ENCODE measurements around the gene AOAH. TPM values are rescaled to one million over a fixed set of nuclear protein-coding genes. Genes with fewer than 3 reads are reported as not detected.

The AOAH gene
- polyA plus RNA-seq, 1 donor: 17.8 TPM

GRCh38 chr7:36741866-36742265 is 17.6 kb upstream of the AOAH start:
- 100% methylated on average over 2 of the region's 3 CpGs for WGBS (ENCODE audit: insufficient coverage, low lambda C conversion rate)
- Histone ChIP-seq H3K4me3 (ENCODE audit: low read length) (no peak overlapping the region), H3K27me3 (ENCODE audit: control insufficient read depth, insufficient read depth, low read length) (no peaks in the 10 kb centered on the region), H3K36me3 (ENCODE audit: control insufficient read depth, insufficient read depth, low read length) (no peaks in the 10 kb centered on the region), H3K9me3 (ENCODE audit: control insufficient read depth, low read depth, low read length) (peaks cover 2% of the 10 kb centered on the region), H3K27ac (ENCODE audit: low read length) (no peak overlapping the region), H3K4me1 (ENCODE audit: control insufficient read depth, insufficient read depth, low read length) (peaks cover 16% of the 10 kb centered on the region)
- DNase-seq: no peak

DNA sequence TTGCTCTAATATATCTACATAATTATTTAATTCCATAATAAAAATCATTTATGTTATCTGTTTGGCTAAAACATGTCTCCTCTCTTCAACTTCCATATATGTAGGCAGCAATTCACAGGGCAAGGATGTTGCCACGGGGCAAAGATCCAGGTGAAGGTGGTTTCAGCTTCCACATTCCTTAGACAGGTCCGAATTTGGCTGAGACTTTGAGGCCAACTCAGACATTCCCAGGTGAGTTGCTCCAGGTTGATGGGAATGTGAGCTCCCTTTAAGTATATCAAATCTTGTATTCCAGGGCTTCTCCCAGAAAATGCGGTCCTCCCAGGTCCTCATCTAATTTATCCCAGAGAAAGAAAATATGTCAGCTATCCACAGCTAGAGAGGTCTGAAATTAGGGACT is 15.1 kb upstream of the AOAH start:
- no peak overlapping the region for H3K27ac ChIP-seq (ENCODE audit: low read length)
- H3K4me1 ChIP-seq (ENCODE audit: control insufficient read depth, insufficient read depth, low read length): peaks cover 22% of the 10 kb centered on the region
- no peak overlapping the region for H3K4me3 ChIP-seq (ENCODE audit: low read length)
- H3K9me3 ChIP-seq (ENCODE audit: control insufficient read depth, low read depth, low read length): peaks cover 2% of the 10 kb centered on the region
- no peaks in the 10 kb centered on the region for H3K36me3 ChIP-seq (ENCODE audit: control insufficient read depth, insufficient read depth, low read length)
- no CpG with 5 or more reads among the region's 3 CpGs for WGBS (ENCODE audit: insufficient coverage, low lambda C conversion rate)
- no peak for DNase-seq
- no peaks in the 10 kb centered on the region for H3K27me3 ChIP-seq (ENCODE audit: control insufficient read depth, insufficient read depth, low read length)

GRCh38 chr7:36736899-36737211 is 12.6 kb upstream of the AOAH start:
- H3K4me3 ChIP-seq (ENCODE audit: low read length): no peak overlapping the region
- no peaks in the 10 kb centered on the region for H3K36me3 ChIP-seq (ENCODE audit: control insufficient read depth, insufficient read depth, low read length)
- DNase-seq: peak; percentile 45 to 78
- WGBS (ENCODE audit: insufficient coverage, low lambda C conversion rate): no CpG with 5 or more reads among the region's 6 CpGs
- peaks cover 22% of the 10 kb centered on the region for H3K4me1 ChIP-seq (ENCODE audit: control insufficient read depth, insufficient read depth, low read length)
- peak overlapping the region; percentile 67 for H3K27ac ChIP-seq (ENCODE audit: low read length)
- no peaks in the 10 kb centered on the region for H3K27me3 ChIP-seq (ENCODE audit: control insufficient read depth, insufficient read depth, low read length)
- H3K9me3 ChIP-seq (ENCODE audit: control insufficient read depth, low read depth, low read length): peaks cover 2% of the 10 kb centered on the region

GRCh38 chr7:36736090-36736898 is 12.0 kb upstream of the AOAH start:
- H3K27ac ChIP-seq (ENCODE audit: low read length): peak overlapping the region; percentile 67
- WGBS (ENCODE audit: insufficient coverage, low lambda C conversion rate): 100% methylated on average over 1 of the region's 4 CpGs

GRCh38 chr7:36735172-36735571 is 10.9 kb upstream of the AOAH start:
- no CpG with 5 or more reads among the region's 2 CpGs for WGBS (ENCODE audit: insufficient coverage, low lambda C conversion rate)
- H3K27ac ChIP-seq (ENCODE audit: low read length): peak overlapping the region; percentile 67
- no peaks in the 10 kb centered on the region for H3K27me3 ChIP-seq (ENCODE audit: control insufficient read depth, insufficient read depth, low read length)

More at GRCh38 chr7:36736090-36736898, 12.0 kb upstream of the AOAH start:
- Histone ChIP-seq H3K27me3 (ENCODE audit: control insufficient read depth, insufficient read depth, low read length) (no peaks in the 10 kb centered on the region), H3K4me1 (ENCODE audit: control insufficient read depth, insufficient read depth, low read length) (peaks cover 22% of the 10 kb centered on the region), H3K9me3 (ENCODE audit: control insufficient read depth, low read depth, low read length) (peaks cover 5% of the 10 kb centered on the region), H3K4me3 (ENCODE audit: low read length) (no peak overlapping the region), H3K36me3 (ENCODE audit: control insufficient read depth, insufficient read depth, low read length) (no peaks in the 10 kb centered on the region)
- DNase-seq: no peak

DNA sequence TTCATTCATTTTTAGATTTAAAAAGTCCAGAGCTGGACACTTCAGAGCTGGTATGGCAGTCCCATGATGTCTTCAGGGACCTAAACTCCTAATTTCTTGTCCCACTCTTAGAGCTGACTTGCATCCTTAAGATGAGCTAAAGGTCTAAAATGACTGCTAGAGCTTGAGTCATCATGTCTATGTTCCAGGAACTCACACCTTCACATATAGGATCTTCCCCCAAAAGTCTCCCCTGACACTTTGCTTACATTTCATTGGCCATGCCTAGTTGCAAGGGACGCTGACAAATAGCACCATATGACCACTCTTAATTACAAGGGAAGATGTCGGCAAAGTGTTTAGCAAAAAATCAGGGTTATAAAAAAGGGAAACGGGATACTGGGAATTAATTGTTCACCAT is 10.4 kb upstream of the AOAH start:
- H3K27ac ChIP-seq (ENCODE audit: low read length): no peak overlapping the region
- no peak for DNase-seq
- no peak overlapping the region for H3K4me3 ChIP-seq (ENCODE audit: low read length)
- H3K27me3 ChIP-seq (ENCODE audit: control insufficient read depth, insufficient read depth, low read length): no peaks in the 10 kb centered on the region
- peaks cover 5% of the 10 kb centered on the region for H3K9me3 ChIP-seq (ENCODE audit: control insufficient read depth, low read depth, low read length)
- 100% methylated on average over 2 of the region's 3 CpGs for WGBS (ENCODE audit: insufficient coverage, low lambda C conversion rate)
- peaks cover 22% of the 10 kb centered on the region for H3K4me1 ChIP-seq (ENCODE audit: control insufficient read depth, insufficient read depth, low read length)
- H3K36me3 ChIP-seq (ENCODE audit: control insufficient read depth, insufficient read depth, low read length): no peaks in the 10 kb centered on the region

More at GRCh38 chr7:36735172-36735571, 10.9 kb upstream of the AOAH start:
- Histone ChIP-seq H3K36me3 (ENCODE audit: control insufficient read depth, insufficient read depth, low read length) (no peaks in the 10 kb centered on the region), H3K4me3 (ENCODE audit: low read length) (no peak overlapping the region), H3K4me1 (ENCODE audit: control insufficient read depth, insufficient read depth, low read length) (peaks cover 22% of the 10 kb centered on the region), H3K9me3 (ENCODE audit: control insufficient read depth, low read depth, low read length) (peaks cover 5% of the 10 kb centered on the region)
- no peak for DNase-seq

- WGBS (ENCODE audit: insufficient coverage, low lambda C conversion rate): 100% methylated on average over 1 of the region's 3 CpGs
- no peak overlapping the region for H3K4me3 ChIP-seq (ENCODE audit: low read length)
- H3K27ac ChIP-seq (ENCODE audit: low read length): no peak overlapping the region
- DNase-seq: no peak
- no peaks in the 10 kb centered on the region for H3K36me3 ChIP-seq (ENCODE audit: control insufficient read depth, insufficient read depth, low read length)
- peaks cover 22% of the 10 kb centered on the region for H3K4me1 ChIP-seq (ENCODE audit: control insufficient read depth, insufficient read depth, low read length)
- peaks cover 8% of the 10 kb centered on the region for H3K9me3 ChIP-seq (ENCODE audit: control insufficient read depth, low read depth, low read length)
- no peaks in the 10 kb centered on the region for H3K27me3 ChIP-seq (ENCODE audit: control insufficient read depth, insufficient read depth, low read length)
These were observed 9.1 kb upstream of the AOAH start for GRCh38 chr7:36733411-36733810.

DNA sequence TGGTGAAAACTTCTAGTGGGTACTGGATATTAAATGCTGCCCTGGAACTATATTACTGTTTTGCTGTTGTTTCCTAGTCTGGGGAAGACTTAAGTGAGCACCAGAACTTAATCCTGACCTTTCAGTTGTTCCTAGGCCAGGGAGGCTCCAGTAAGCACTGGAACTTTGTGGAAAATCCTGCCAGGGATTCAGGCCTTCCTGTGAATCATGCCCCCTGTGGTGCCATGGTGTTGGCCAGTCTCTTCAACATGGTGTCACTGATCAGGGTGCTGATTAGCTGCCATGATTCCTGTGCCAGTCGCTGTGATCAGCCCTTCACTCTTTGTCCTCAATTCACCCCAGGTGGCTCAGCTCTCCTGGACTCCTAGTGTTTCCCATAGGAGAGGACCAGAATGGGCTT is 8.5 kb upstream of the AOAH start:
- Histone ChIP-seq H3K36me3 (ENCODE audit: control insufficient read depth, insufficient read depth, low read length) (no peaks in the 10 kb centered on the region), H3K4me1 (ENCODE audit: control insufficient read depth, insufficient read depth, low read length) (peaks cover 22% of the 10 kb centered on the region), H3K27ac (ENCODE audit: low read length) (no peak overlapping the region), H3K27me3 (ENCODE audit: control insufficient read depth, insufficient read depth, low read length) (no peaks in the 10 kb centered on the region), H3K4me3 (ENCODE audit: low read length) (no peak overlapping the region), H3K9me3 (ENCODE audit: control insufficient read depth, low read depth, low read length) (peaks cover 8% of the 10 kb centered on the region)
- no peak for DNase-seq
- no CpG with 5 or more reads among the region's 1 CpG for WGBS (ENCODE audit: insufficient coverage, low lambda C conversion rate)

GRCh38 chr7:36730046-36730445 is 5.8 kb upstream of the AOAH start:
- 92% methylated on average over 2 of the region's 2 CpGs for WGBS (ENCODE audit: insufficient coverage, low lambda C conversion rate)

DNA sequence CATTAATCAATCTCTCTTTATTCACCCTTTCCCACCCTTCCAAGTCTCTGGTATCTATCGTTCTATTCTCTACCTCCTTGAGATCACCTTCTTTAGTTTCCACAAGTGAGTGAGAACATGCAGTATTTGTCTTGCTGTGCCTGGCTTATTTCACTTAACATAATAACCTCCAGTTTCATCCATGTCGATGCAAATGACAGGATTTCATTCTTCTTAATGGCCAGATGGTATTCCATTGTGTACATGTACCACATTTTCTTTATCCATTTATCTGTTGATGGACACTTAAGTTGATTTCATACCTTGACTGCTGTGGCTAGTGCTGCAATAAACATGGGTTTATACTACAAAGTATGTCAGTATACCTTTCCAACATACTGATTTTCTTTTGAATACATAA is 3.8 kb upstream of the AOAH start:
- peaks cover 8% of the 10 kb centered on the region for H3K9me3 ChIP-seq (ENCODE audit: control insufficient read depth, low read depth, low read length)
- peaks cover 29% of the 10 kb centered on the region for H3K4me1 ChIP-seq (ENCODE audit: control insufficient read depth, insufficient read depth, low read length)
- H3K27me3 ChIP-seq (ENCODE audit: control insufficient read depth, insufficient read depth, low read length): no peaks in the 10 kb centered on the region
- H3K4me3 ChIP-seq (ENCODE audit: low read length): no peak overlapping the region
- no peak overlapping the region for H3K27ac ChIP-seq (ENCODE audit: low read length)
- H3K36me3 ChIP-seq (ENCODE audit: control insufficient read depth, insufficient read depth, low read length): no peaks in the 10 kb centered on the region
- no peak for DNase-seq
- 86% methylated on average over 1 of the region's 2 CpGs for WGBS (ENCODE audit: insufficient coverage, low lambda C conversion rate)

More at GRCh38 chr7:36730046-36730445, 5.8 kb upstream of the AOAH start:
- no peak overlapping the region for H3K4me3 ChIP-seq (ENCODE audit: low read length)
- H3K27me3 ChIP-seq (ENCODE audit: control insufficient read depth, insufficient read depth, low read length): no peaks in the 10 kb centered on the region
- H3K9me3 ChIP-seq (ENCODE audit: control insufficient read depth, low read depth, low read length): peaks cover 8% of the 10 kb centered on the region
- no peak overlapping the region for H3K27ac ChIP-seq (ENCODE audit: low read length)
- DNase-seq: no peak
- peaks cover 11% of the 10 kb centered on the region for H3K4me1 ChIP-seq (ENCODE audit: control insufficient read depth, insufficient read depth, low read length)
- no peaks in the 10 kb centered on the region for H3K36me3 ChIP-seq (ENCODE audit: control insufficient read depth, insufficient read depth, low read length)
